ENCODE measurements around the gene NR1H2. TPM values are rescaled to one million over a fixed set of nuclear protein-coding genes. Genes with fewer than 3 reads are reported as not detected.
A peak's percentile ranks its signal among the peaks of the same experiment; 100 is the strongest.

The NR1H2 gene
- total and polyA plus RNA-seq, 2 experiments from 2014 or later = 32.9 to 70.2 TPM

DNA sequence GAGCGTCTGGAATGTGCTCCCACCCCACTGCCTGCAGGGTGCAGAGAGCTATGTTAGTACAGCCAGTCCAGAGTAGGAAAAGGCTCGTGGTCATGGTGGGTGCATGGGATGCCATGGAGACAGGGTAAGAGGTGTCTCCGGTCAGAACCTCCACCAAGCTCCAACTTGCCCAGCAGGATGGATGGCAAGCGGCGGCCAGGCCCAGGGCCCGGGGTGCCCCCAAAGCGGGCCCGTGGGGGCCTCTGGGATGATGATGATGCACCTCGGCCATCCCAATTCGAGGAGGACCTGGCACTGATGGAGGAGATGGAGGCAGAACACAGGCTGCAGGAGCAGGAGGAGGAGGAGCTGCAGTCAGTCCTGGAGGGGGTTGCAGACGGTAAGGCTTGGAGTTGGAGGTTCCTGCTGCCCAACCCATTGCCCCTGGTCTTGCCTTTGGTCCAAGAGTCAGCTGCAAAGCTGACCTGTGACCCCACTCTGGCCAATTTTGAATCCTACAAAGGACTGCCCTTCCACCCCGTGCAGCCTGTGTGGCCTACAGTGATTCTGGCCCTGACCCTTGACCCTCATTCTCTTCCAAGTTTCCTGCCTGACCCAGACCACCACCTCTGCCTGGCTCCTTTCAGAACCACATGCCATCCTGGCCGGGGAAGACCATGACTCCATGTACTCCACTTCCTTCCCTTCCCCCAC, 22.6 kb downstream of the NR1H2 start:
- no peak for DNase-seq (ENCODE audit: low spot score)
- Histone ChIP-seq H3K4me1 (ENCODE audit: insufficient read depth) (no peaks in the 10 kb centered on the region), H2AFZ (no peak overlapping the region), H3K4me3 (no peak overlapping the region), H3K9me2 (ENCODE audit: insufficient read depth) (no peaks in the 10 kb centered on the region), H3K27me3 (ENCODE audit: insufficient read depth) (no peaks in the 10 kb centered on the region), H3K36me3 (ENCODE audit: insufficient read depth) (no peaks in the 10 kb centered on the region), H3K27ac (ENCODE audit: low read depth) (no peak overlapping the region), H3K4me2 (no peak overlapping the region), H3F3A (replicated peaks; ENCODE audit: low read depth) (no peaks in the 10 kb centered on the region), H4K20me1 (replicated peaks; ENCODE audit: insufficient read depth) (peaks cover 4% of the 10 kb centered on the region), H3K79me2 (replicated peaks; ENCODE audit: insufficient read depth) (peaks cover 19% of the 10 kb centered on the region)
- no peak overlapping the region for H3K4me3 Mint-ChIP-seq
- H3K4me1 Mint-ChIP-seq = no peaks in the 10 kb centered on the region
- TF ChIP-seq JUNB (IDR thresholded peaks at IDR 0.05; ENCODE audit: unreplicated experiment) = no peak
- TF ChIP-seq, protein P1, sequence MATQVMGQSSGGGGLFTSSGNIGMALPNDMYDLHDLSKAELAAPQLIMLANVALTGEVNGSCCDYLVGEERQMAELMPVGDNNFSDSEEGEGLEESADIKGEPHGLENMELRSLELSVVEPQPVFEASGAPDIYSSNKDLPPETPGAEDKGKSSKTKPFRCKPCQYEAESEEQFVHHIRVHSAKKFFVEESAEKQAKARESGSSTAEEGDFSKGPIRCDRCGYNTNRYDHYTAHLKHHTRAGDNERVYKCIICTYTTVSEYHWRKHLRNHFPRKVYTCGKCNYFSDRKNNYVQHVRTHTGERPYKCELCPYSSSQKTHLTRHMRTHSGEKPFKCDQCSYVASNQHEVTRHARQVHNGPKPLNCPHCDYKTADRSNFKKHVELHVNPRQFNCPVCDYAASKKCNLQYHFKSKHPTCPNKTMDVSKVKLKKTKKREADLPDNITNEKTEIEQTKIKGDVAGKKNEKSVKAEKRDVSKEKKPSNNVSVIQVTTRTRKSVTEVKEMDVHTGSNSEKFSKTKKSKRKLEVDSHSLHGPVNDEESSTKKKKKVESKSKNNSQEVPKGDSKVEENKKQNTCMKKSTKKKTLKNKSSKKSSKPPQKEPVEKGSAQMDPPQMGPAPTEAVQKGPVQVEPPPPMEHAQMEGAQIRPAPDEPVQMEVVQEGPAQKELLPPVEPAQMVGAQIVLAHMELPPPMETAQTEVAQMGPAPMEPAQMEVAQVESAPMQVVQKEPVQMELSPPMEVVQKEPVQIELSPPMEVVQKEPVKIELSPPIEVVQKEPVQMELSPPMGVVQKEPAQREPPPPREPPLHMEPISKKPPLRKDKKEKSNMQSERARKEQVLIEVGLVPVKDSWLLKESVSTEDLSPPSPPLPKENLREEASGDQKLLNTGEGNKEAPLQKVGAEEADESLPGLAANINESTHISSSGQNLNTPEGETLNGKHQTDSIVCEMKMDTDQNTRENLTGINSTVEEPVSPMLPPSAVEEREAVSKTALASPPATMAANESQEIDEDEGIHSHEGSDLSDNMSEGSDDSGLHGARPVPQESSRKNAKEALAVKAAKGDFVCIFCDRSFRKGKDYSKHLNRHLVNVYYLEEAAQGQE (IDR thresholded peaks at IDR 0.05; ENCODE audit: unreplicated experiment) = no peak
- no peak for TF ChIP-seq CREB1 (CRISPR knock-in tag; IDR thresholded peaks at IDR 0.05; ENCODE audit: low read depth)
- TF ChIP-seq ZNF331 (CRISPR knock-in tag; IDR thresholded peaks at IDR 0.05; ENCODE audit: low read depth) = no peak
- TF ChIP-seq, protein P2, sequence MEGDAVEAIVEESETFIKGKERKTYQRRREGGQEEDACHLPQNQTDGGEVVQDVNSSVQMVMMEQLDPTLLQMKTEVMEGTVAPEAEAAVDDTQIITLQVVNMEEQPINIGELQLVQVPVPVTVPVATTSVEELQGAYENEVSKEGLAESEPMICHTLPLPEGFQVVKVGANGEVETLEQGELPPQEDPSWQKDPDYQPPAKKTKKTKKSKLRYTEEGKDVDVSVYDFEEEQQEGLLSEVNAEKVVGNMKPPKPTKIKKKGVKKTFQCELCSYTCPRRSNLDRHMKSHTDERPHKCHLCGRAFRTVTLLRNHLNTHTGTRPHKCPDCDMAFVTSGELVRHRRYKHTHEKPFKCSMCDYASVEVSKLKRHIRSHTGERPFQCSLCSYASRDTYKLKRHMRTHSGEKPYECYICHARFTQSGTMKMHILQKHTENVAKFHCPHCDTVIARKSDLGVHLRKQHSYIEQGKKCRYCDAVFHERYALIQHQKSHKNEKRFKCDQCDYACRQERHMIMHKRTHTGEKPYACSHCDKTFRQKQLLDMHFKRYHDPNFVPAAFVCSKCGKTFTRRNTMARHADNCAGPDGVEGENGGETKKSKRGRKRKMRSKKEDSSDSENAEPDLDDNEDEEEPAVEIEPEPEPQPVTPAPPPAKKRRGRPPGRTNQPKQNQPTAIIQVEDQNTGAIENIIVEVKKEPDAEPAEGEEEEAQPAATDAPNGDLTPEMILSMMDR (conservative IDR thresholded peaks at IDR 0.05; ENCODE audit: low read depth in 2 of 2) = no peak
- TF ChIP-seq, protein P3, sequence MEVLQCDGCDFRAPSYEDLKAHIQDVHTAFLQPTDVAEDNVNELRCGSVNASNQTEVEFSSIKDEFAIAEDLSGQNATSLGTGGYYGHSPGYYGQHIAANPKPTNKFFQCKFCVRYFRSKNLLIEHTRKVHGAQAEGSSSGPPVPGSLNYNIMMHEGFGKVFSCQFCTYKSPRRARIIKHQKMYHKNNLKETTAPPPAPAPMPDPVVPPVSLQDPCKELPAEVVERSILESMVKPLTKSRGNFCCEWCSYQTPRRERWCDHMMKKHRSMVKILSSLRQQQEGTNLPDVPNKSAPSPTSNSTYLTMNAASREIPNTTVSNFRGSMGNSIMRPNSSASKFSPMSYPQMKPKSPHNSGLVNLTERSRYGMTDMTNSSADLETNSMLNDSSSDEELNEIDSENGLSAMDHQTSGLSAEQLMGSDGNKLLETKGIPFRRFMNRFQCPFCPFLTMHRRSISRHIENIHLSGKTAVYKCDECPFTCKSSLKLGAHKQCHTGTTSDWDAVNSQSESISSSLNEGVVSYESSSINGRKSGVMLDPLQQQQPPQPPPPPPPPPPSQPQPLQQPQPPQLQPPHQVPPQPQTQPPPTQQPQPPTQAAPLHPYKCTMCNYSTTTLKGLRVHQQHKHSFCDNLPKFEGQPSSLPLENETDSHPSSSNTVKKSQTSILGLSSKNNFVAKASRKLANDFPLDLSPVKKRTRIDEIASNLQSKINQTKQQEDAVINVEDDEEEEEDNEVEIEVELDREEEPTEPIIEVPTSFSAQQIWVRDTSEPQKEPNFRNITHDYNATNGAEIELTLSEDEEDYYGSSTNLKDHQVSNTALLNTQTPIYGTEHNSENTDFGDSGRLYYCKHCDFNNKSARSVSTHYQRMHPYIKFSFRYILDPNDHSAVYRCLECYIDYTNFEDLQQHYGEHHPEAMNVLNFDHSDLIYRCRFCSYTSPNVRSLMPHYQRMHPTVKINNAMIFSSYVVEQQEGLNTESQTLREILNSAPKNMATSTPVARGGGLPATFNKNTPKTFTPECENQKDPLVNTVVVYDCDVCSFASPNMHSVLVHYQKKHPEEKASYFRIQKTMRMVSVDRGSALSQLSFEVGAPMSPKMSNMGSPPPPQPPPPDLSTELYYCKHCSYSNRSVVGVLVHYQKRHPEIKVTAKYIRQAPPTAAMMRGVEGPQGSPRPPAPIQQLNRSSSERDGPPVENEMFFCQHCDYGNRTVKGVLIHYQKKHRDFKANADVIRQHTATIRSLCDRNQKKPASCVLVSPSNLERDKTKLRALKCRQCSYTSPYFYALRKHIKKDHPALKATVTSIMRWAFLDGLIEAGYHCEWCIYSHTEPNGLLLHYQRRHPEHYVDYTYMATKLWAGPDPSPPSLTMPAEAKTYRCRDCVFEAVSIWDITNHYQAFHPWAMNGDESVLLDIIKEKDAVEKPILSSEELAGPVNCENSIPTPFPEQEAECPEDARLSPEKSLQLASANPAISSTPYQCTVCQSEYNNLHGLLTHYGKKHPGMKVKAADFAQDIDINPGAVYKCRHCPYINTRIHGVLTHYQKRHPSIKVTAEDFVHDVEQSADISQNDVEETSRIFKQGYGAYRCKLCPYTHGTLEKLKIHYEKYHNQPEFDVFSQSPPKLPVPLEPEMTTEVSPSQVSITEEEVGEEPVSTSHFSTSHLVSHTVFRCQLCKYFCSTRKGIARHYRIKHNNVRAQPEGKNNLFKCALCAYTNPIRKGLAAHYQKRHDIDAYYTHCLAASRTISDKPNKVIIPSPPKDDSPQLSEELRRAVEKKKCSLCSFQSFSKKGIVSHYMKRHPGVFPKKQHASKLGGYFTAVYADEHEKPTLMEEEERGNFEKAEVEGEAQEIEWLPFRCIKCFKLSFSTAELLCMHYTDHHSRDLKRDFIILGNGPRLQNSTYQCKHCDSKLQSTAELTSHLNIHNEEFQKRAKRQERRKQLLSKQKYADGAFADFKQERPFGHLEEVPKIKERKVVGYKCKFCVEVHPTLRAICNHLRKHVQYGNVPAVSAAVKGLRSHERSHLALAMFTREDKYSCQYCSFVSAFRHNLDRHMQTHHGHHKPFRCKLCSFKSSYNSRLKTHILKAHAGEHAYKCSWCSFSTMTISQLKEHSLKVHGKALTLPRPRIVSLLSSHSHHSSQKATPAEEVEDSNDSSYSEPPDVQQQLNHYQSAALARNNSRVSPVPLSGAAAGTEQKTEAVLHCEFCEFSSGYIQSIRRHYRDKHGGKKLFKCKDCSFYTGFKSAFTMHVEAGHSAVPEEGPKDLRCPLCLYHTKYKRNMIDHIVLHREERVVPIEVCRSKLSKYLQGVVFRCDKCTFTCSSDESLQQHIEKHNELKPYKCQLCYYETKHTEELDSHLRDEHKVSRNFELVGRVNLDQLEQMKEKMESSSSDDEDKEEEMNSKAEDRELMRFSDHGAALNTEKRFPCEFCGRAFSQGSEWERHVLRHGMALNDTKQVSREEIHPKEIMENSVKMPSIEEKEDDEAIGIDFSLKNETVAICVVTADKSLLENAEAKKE (CRISPR knock-in tag; IDR thresholded peaks at IDR 0.05) = no peak
- TF ChIP-seq STAT1 (IDR thresholded peaks at IDR 0.05; ENCODE audit: unreplicated experiment) = no peak
- no peak for TF ChIP-seq ZNF114 (CRISPR knock-in tag; IDR thresholded peaks at IDR 0.05)
- TF ChIP-seq NANOG (IDR thresholded peaks at IDR 0.05; ENCODE audit: borderline replicate concordance) = no peak
- TF ChIP-seq, protein P4, sequence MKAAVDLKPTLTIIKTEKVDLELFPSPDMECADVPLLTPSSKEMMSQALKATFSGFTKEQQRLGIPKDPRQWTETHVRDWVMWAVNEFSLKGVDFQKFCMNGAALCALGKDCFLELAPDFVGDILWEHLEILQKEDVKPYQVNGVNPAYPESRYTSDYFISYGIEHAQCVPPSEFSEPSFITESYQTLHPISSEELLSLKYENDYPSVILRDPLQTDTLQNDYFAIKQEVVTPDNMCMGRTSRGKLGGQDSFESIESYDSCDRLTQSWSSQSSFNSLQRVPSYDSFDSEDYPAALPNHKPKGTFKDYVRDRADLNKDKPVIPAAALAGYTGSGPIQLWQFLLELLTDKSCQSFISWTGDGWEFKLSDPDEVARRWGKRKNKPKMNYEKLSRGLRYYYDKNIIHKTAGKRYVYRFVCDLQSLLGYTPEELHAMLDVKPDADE (IDR thresholded peaks at IDR 0.05) = no peak
- H3K27ac Mint-ChIP-seq = peak overlapping the region; percentile 81
- no peak for ATAC-seq
- H3K9me3 Mint-ChIP-seq = no peaks in the 10 kb centered on the region; the same call in 1 of the 3 replicates
- peaks cover 5% of the 10 kb centered on the region for H3K27me3 Mint-ChIP-seq (ENCODE audit: insufficient read depth, low read depth, poor library complexity)
- peaks cover 32% of the 10 kb centered on the region for H3K36me3 Mint-ChIP-seq (ENCODE audit: low read depth)

Data from GM23338 (cell line).